ENCODE measurements around the gene SHROOM2. TPM values are rescaled to one million over a fixed set of nuclear protein-coding genes. Genes with fewer than 3 reads are reported as not detected.

The SHROOM2 gene
- polyA plus RNA-seq, 1 donor (not counting 4 experiments of a cell fraction or from before 2014, with no cell fraction given), result 3.3 TPM

DNA sequence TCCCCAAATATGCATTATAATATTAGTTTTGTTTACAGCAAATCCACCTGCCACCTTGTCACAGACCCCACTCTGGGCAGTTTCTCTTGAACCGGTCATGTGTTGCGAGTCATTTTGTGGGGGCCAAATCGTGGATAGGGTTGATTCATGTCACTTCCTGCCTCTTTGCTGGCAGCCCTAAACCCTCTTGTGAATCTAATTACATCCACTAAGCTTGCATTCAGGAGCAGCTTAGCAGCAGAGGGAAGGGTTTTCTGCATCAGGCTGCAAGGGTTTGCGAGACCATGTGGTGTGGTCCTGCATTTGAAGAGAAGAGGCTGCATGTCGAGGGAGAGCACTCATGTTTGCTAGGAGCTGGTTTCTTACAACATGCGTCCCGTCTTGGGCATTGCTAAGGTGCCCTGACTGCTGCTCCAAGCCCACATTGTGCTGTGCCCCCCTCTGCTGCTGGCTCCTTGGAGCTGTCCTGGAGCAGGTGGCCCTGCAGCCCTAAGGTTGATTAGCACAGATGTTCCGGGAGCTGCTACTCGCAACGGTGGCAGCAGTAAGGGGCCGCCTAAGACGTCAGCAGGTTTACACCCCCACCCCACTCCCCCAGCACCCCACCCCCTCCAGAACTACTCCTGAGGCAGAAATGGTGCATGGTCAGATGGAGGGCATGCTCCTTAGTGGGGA, 92.1 kb downstream of the SHROOM2 start:
- Histone ChIP-seq H3K27me3 (ENCODE audit: control insufficient read depth, extremely low read depth, insufficient read depth, low read length) (no peaks in the 10 kb centered on the region), H3K9ac (ENCODE audit: control insufficient read depth, extremely low read depth, insufficient read depth, low read length) (no peak overlapping the region), H3K36me3 (ENCODE audit: control insufficient read depth in 2 of 2, extremely low read depth in 1 of 2, insufficient read depth in 2 of 2, low read length in 2 of 2) (no peaks in the 10 kb centered on the region), H3K27ac (ENCODE audit: control insufficient read depth, insufficient read depth, low read length) (no peak overlapping the region), H3K9me1 (ENCODE audit: control insufficient read depth, extremely low read depth, insufficient read depth, low read length) (no peaks in the 10 kb centered on the region), H4K20me1 (ENCODE audit: control insufficient read depth, extremely low read depth, insufficient read depth, low read length) (no peaks in the 10 kb centered on the region), H3K4me2 (ENCODE audit: control insufficient read depth, extremely low read depth, insufficient read depth, low read depth, low read length) (no peak overlapping the region), H3K79me2 (ENCODE audit: control insufficient read depth, insufficient read depth, low read length) (no peaks in the 10 kb centered on the region), H2AFZ (ENCODE audit: control insufficient read depth, low read length) (no peak overlapping the region), H3K4me3 (ENCODE audit: control insufficient read depth in 2 of 3, extremely low read depth in 1 of 3, insufficient read depth in 2 of 3, low read depth in 1 of 3, low read length in 3 of 3) (no peak overlapping the region), H3K4me1 (ENCODE audit: control insufficient read depth, extremely low read depth, insufficient read depth, low read length) (no peaks in the 10 kb centered on the region), H3K9me3 (ENCODE audit: control insufficient read depth, low read depth, low read length) (no peaks in the 10 kb centered on the region)
- no peak for DNase-seq (ENCODE audit: low read depth, low spot score)
- TF ChIP-seq EZH2 (IDR thresholded peaks at IDR 0.05; ENCODE audit: low read length), result no peak
- TF ChIP-seq, protein P1, sequence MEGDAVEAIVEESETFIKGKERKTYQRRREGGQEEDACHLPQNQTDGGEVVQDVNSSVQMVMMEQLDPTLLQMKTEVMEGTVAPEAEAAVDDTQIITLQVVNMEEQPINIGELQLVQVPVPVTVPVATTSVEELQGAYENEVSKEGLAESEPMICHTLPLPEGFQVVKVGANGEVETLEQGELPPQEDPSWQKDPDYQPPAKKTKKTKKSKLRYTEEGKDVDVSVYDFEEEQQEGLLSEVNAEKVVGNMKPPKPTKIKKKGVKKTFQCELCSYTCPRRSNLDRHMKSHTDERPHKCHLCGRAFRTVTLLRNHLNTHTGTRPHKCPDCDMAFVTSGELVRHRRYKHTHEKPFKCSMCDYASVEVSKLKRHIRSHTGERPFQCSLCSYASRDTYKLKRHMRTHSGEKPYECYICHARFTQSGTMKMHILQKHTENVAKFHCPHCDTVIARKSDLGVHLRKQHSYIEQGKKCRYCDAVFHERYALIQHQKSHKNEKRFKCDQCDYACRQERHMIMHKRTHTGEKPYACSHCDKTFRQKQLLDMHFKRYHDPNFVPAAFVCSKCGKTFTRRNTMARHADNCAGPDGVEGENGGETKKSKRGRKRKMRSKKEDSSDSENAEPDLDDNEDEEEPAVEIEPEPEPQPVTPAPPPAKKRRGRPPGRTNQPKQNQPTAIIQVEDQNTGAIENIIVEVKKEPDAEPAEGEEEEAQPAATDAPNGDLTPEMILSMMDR (optimal IDR thresholded peaks at IDR 0.05 in 1 of 3, IDR thresholded peaks at IDR 0.05 in 1 of 3, conservative IDR thresholded peaks at IDR 0.05 in 1 of 3; ENCODE audit: extremely low read depth in 1 of 3, insufficient read depth in 2 of 3, low read length in 3 of 3), result no peak
- no peak for FAIRE-seq
- dilution Hi-C loops (cut with MboI; ENCODE audit: extremely low pct_ligation_motif_present, low sequenced_read_pairs), result no loop called here

DNA sequence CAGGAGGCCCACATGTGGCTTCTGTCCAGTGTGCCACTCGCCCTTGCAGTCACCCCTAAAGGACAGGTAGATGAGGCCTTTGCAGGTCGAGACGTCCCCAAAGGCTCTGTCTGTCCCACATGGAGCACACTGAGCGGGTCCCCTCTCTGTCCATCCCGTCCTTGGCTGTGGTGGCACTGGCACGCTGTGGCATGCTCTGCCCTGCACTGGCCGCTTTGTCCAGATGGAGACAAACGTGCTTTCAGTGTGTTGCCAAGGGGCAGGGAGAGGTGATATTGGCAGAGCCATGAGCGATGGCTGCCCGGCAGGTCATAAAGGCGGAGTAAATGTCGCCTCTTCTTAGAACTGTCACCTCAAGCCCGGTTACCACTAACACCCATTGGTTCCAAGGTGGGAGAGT, 94.0 kb downstream of the SHROOM2 start:
- no peak overlapping the region for H3K4me3 ChIP-seq (ENCODE audit: control insufficient read depth in 2 of 3, extremely low read depth in 1 of 3, insufficient read depth in 2 of 3, low read depth in 1 of 3, low read length in 3 of 3)
- no peak overlapping the region for H3K27ac ChIP-seq (ENCODE audit: control insufficient read depth, insufficient read depth, low read length)
- H3K9ac ChIP-seq (ENCODE audit: control insufficient read depth, extremely low read depth, insufficient read depth, low read length), result no peak overlapping the region
- no peak overlapping the region for H3K4me2 ChIP-seq (ENCODE audit: control insufficient read depth, extremely low read depth, insufficient read depth, low read depth, low read length)
- FAIRE-seq (no peak), DNase-seq (ENCODE audit: low read depth, low spot score) (no peak)
- no peaks in the 10 kb centered on the region for H3K4me1 ChIP-seq (ENCODE audit: control insufficient read depth, extremely low read depth, insufficient read depth, low read length)
- no peaks in the 10 kb centered on the region for H3K9me3 ChIP-seq (ENCODE audit: control insufficient read depth, low read depth, low read length)
- dilution Hi-C loops (cut with MboI; ENCODE audit: extremely low pct_ligation_motif_present, low sequenced_read_pairs), result no loop called here
- no peaks in the 10 kb centered on the region for H4K20me1 ChIP-seq (ENCODE audit: control insufficient read depth, extremely low read depth, insufficient read depth, low read length)
- no peaks in the 10 kb centered on the region for H3K79me2 ChIP-seq (ENCODE audit: control insufficient read depth, insufficient read depth, low read length)
- no peaks in the 10 kb centered on the region for H3K9me1 ChIP-seq (ENCODE audit: control insufficient read depth, extremely low read depth, insufficient read depth, low read length)
- no peak overlapping the region for H2AFZ ChIP-seq (ENCODE audit: control insufficient read depth, low read length)
- H3K27me3 ChIP-seq (ENCODE audit: control insufficient read depth, extremely low read depth, insufficient read depth, low read length), result no peaks in the 10 kb centered on the region
- H3K36me3 ChIP-seq (ENCODE audit: control insufficient read depth in 2 of 2, extremely low read depth in 1 of 2, insufficient read depth in 2 of 2, low read length in 2 of 2), result no peaks in the 10 kb centered on the region
- TF ChIP-seq, protein P1 (optimal IDR thresholded peaks at IDR 0.05 in 1 of 3, IDR thresholded peaks at IDR 0.05 in 1 of 3, conservative IDR thresholded peaks at IDR 0.05 in 1 of 3; ENCODE audit: extremely low read depth in 1 of 3, insufficient read depth in 2 of 3, low read length in 3 of 3), result no peak
- no peak for TF ChIP-seq EZH2 (IDR thresholded peaks at IDR 0.05; ENCODE audit: low read length)

Measured in keratinocyte (primary cell).